ENCODE results near the gene DVL3.

GRCh38 chr3:184132945-184133344 is 22.2 kb upstream of the DVL3 start:
- no peak for TF ChIP-seq CTCF (IDR thresholded peaks at IDR 0.05 in 8 of 11, conservative IDR thresholded peaks at IDR 0.05 in 3 of 11)
- no peak for TF ChIP-seq POLR2A (IDR thresholded peaks at IDR 0.05)
- TF ChIP-seq POLR2AphosphoS5 (IDR thresholded peaks at IDR 0.05): no peak

All from spleen (tissue), 7 donors.